ENCODE results near the gene ZNF205.
A peak's percentile ranks its signal among the peaks of the same experiment; 100 is the strongest.

Gene ZNF205

DNA sequence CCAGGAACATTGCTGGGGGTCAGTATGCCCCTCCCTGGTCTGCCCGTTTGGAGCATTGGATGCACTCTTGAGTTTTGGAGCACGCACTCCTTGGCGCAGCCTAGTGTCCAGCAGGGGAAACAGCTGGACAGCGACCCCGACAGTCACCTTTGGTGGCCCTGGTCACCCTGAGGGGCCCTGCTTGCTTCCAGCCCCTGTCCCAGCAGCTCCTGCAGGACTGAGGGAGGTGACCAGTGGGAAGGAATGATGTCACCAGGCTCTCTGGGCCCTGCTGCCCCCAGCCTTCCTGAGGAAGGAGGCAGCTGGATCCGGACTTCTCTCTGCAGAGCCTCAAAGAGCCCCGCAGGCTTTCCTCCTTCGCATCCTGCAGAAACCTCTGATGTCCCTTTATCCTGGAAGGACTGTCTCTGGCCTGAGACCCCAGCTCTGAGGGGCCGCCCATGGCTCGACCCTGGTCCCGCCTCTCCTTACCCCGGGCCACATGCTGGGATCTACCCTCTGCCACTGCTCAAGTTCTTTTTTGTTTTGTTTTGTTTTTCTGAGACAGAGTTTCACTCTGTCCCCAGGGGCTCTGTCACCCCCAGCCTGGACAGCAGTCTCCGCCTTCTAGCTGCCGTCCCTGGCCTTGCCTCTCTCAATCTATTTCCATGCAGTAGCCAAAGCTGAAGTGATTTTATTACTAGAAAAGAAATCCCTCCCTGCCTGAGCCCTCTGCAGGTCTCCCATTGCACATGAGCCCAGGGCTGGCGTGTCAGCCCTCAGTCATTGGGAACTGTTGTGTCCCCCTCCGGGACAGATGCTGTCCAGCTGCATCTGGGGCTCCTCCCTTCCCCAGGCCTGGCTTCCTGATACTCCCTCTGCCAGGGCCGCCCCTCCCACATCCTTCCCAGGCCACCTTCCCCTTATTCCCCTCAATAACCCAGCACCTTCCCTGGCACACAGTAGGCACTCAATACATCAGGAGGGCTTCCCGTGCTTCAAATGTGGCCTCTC is 24.8 kb upstream of the ZNF205 start:
- Histone ChIP-seq H3K4me1 (ENCODE audit: control insufficient read depth in 2 of 2, insufficient read depth in 1 of 2, low read depth in 1 of 2, low read length in 2 of 2) (peaks cover 12 to 19% of the 10 kb centered on the region in 2 donors), H2BK15ac (ENCODE audit: low read length) (peak overlapping the region; percentile 21), H3K27me3 (ENCODE audit: control insufficient read depth in 3 of 3, insufficient read depth in 3 of 3, low read depth in 1 of 3, low read length in 3 of 3) (peaks cover 0 to 8% (median 0%) of the 10 kb centered on the region in 3 experiments), H3K18ac (ENCODE audit: low read length) (peak overlapping the region; percentile 83), H3K4me2 (ENCODE audit: insufficient read depth, low read length, poor library complexity, severe bottlenecking) (no peak overlapping the region), H3K27ac (replicated peaks; ENCODE audit: low read length) (no peak overlapping the region), H3K9ac (ENCODE audit: low read depth, low read length, poor library complexity) (peak overlapping the region; percentile 50), H3K36me3 (replicated peaks in 1 of 2; ENCODE audit: control insufficient read depth in 2 of 2, insufficient read depth in 2 of 2, low read length in 2 of 2) (no peaks in the 10 kb centered on the region), H4K8ac (ENCODE audit: low read depth, low read length) (no peak overlapping the region), H2BK12ac (ENCODE audit: low read length) (no peak overlapping the region), H2AFZ (ENCODE audit: low read length) (peak overlapping the region; percentile 88), H3K23ac (ENCODE audit: low read depth, low read length, poor library complexity) (no peak overlapping the region), H3K4me3 (ENCODE audit: low read length in 2 of 2) (peak overlapping the region in 1 of 2 donors; percentile 15), H4K91ac (ENCODE audit: low read depth, low read length, poor library complexity) (no peak overlapping the region), H3K4ac (ENCODE audit: low read length) (no peak overlapping the region), H2AK5ac (ENCODE audit: low read depth, low read length) (peak overlapping the region; percentile 98), H2BK120ac (ENCODE audit: low read depth, low read length) (no peak overlapping the region), H3K9me3 (replicated peaks in 1 of 2; ENCODE audit: control insufficient read depth in 2 of 2, insufficient read depth in 1 of 2, low read depth in 1 of 2, low read length in 2 of 2) (no peaks in the 10 kb centered on the region), H2BK5ac (ENCODE audit: low read length) (peak overlapping the region; percentile 66), H3K79me1 (ENCODE audit: low read depth, low read length) (peaks cover 1% of the 10 kb centered on the region), H3K14ac (ENCODE audit: low read length) (no peak overlapping the region)
- no peak for DNase-seq (ENCODE audit: low spot score)
- no CpG with 5 or more reads among the region's 18 CpGs for WGBS, 2 donors (ENCODE audit: extremely low coverage in 2 of 2, insufficient read length in 2 of 2, insufficient replicate concordance in 1 of 2)

DNA sequence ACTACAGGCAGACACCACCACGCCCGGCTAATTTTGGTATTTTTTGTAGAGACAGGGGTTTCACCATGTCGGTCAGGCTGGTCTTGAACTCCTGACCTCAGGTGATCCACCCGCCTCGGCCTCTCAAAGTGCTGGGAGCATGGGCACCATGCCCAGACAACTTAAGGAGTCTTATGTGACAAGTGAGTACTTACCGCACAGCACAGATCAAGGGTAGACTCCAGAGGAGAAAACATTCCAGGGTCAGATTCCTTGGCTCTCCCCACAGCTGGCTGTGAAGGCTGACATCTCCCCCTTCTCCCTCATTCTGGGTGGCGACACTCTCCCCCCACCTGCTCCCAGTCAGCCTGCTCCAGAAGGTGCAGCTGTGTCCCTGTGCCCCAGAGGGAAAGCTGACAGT is 23.9 kb upstream of the ZNF205 start:
- no peaks in the 10 kb centered on the region for H3K9me3 ChIP-seq (replicated peaks in 1 of 2; ENCODE audit: control insufficient read depth in 2 of 2, insufficient read depth in 1 of 2, low read depth in 1 of 2, low read length in 2 of 2)

DNA sequence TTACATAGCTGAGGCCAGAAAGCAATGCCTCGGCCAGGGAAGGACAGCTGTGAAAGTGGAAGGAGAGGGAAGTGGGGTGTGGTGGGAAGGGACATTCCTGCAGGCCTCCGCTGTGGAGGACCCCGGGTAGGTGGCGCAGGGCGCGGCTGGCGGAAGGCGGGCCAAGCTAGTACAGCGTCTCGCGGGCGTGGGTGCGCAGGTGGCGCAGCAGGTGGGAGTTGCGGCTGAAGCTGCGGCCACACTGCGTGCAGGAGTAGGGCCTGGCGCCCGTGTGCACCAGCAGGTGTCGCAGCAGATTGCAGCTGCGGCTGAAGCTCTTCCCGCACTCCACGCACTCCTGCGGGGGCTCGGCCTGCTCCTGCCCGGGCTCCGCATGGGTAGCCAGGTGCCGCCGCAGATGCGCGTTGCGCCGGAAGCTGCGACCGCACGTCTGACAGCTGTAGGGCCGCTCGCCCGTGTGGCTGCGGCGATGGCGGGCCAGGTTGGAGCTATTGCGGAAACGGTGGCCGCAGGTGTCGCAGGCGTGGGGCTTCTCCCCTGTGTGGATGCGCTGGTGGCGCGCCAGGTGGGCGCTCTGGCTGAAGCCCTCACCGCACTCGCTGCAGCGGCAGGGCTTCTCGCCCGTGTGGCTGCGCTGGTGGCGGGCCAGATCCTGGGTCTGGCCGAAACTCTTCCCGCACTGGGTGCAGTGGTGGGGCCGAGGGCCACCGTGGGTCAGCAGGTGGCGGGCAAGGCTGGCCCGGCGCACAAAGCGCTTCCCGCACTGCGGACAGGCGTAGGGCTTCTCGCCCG is 23.3 kb upstream of the ZNF205 start:
- no peak overlapping the region for H2BK120ac ChIP-seq (ENCODE audit: low read depth, low read length)
- H4K8ac ChIP-seq (ENCODE audit: low read depth, low read length): peak overlapping the region; percentile 65
- H2AK5ac ChIP-seq (ENCODE audit: low read depth, low read length): no peak overlapping the region
- H2BK12ac ChIP-seq (ENCODE audit: low read length): peak overlapping the region; percentile 41
- no CpG with 5 or more reads among the region's 71 CpGs for WGBS, 2 donors (ENCODE audit: extremely low coverage in 2 of 2, insufficient read length in 2 of 2, insufficient replicate concordance in 1 of 2)
- H3K4ac ChIP-seq (ENCODE audit: low read length): no peak overlapping the region
- H3K23ac ChIP-seq (ENCODE audit: low read depth, low read length, poor library complexity): no peak overlapping the region
- peak overlapping the region; percentile 85 for H4K91ac ChIP-seq (ENCODE audit: low read depth, low read length, poor library complexity)
- H3K4me3 ChIP-seq (ENCODE audit: low read length in 2 of 2): no peak overlapping the region
- H3K18ac ChIP-seq (ENCODE audit: low read length): peak overlapping the region; percentile 38
- no peaks in the 10 kb centered on the region for H3K9me3 ChIP-seq (replicated peaks in 1 of 2; ENCODE audit: control insufficient read depth in 2 of 2, insufficient read depth in 1 of 2, low read depth in 1 of 2, low read length in 2 of 2)
- no peaks in the 10 kb centered on the region for H3K36me3 ChIP-seq (replicated peaks in 1 of 2; ENCODE audit: control insufficient read depth in 2 of 2, insufficient read depth in 2 of 2, low read length in 2 of 2)
- peak overlapping the region; percentile 56 for H3K14ac ChIP-seq (ENCODE audit: low read length)
- peaks cover 0 to 8% (median 0%) of the 10 kb centered on the region in 3 experiments for H3K27me3 ChIP-seq (ENCODE audit: control insufficient read depth in 3 of 3, insufficient read depth in 3 of 3, low read depth in 1 of 3, low read length in 3 of 3)
- no peak for DNase-seq (ENCODE audit: low spot score)
- peak overlapping the region; percentile 21 for H3K9ac ChIP-seq (ENCODE audit: low read depth, low read length, poor library complexity)
- H2AFZ ChIP-seq (ENCODE audit: low read length): no peak overlapping the region
- H3K4me1 ChIP-seq (ENCODE audit: control insufficient read depth in 2 of 2, insufficient read depth in 1 of 2, low read depth in 1 of 2, low read length in 2 of 2): peaks cover 14 to 19% of the 10 kb centered on the region in 2 donors
- H2BK15ac ChIP-seq (ENCODE audit: low read length): peak overlapping the region; percentile 26
- H3K4me2 ChIP-seq (ENCODE audit: insufficient read depth, low read length, poor library complexity, severe bottlenecking): no peak overlapping the region
- no peak overlapping the region for H2BK5ac ChIP-seq (ENCODE audit: low read length)
- H3K79me1 ChIP-seq (ENCODE audit: low read depth, low read length): peaks cover 1% of the 10 kb centered on the region
- no peak overlapping the region for H3K27ac ChIP-seq (replicated peaks; ENCODE audit: low read length)

More for the DNA sequence above, 23.9 kb upstream of the ZNF205 start:
- WGBS, 2 donors (ENCODE audit: extremely low coverage in 2 of 2, insufficient read length in 2 of 2, insufficient replicate concordance in 1 of 2): no CpG with 5 or more reads among the region's 7 CpGs
- Histone ChIP-seq H3K18ac (ENCODE audit: low read length) (no peak overlapping the region), H3K4me3 (ENCODE audit: low read length in 2 of 2) (no peak overlapping the region), H3K14ac (ENCODE audit: low read length) (no peak overlapping the region), H3K36me3 (replicated peaks in 1 of 2; ENCODE audit: control insufficient read depth in 2 of 2, insufficient read depth in 2 of 2, low read length in 2 of 2) (no peaks in the 10 kb centered on the region), H4K8ac (ENCODE audit: low read depth, low read length) (no peak overlapping the region), H3K4me1 (ENCODE audit: control insufficient read depth in 2 of 2, insufficient read depth in 1 of 2, low read depth in 1 of 2, low read length in 2 of 2) (peaks cover 14 to 19% of the 10 kb centered on the region in 2 donors), H2AK5ac (ENCODE audit: low read depth, low read length) (no peak overlapping the region), H3K27me3 (ENCODE audit: control insufficient read depth in 3 of 3, insufficient read depth in 3 of 3, low read depth in 1 of 3, low read length in 3 of 3) (peaks cover 0 to 8% (median 0%) of the 10 kb centered on the region in 3 experiments), H2BK120ac (ENCODE audit: low read depth, low read length) (no peak overlapping the region), H3K9ac (ENCODE audit: low read depth, low read length, poor library complexity) (no peak overlapping the region), H3K79me1 (ENCODE audit: low read depth, low read length) (peaks cover 1% of the 10 kb centered on the region), H4K91ac (ENCODE audit: low read depth, low read length, poor library complexity) (no peak overlapping the region), H2AFZ (ENCODE audit: low read length) (no peak overlapping the region), H3K27ac (replicated peaks; ENCODE audit: low read length) (no peak overlapping the region), H2BK5ac (ENCODE audit: low read length) (no peak overlapping the region), H3K23ac (ENCODE audit: low read depth, low read length, poor library complexity) (no peak overlapping the region), H3K4ac (ENCODE audit: low read length) (no peak overlapping the region), H2BK15ac (ENCODE audit: low read length) (no peak overlapping the region), H2BK12ac (ENCODE audit: low read length) (no peak overlapping the region), H3K4me2 (ENCODE audit: insufficient read depth, low read length, poor library complexity, severe bottlenecking) (no peak overlapping the region)
- DNase-seq (ENCODE audit: low spot score): no peak
